A673 (cell line): ENCODE measurements around the gene DNAH12.
"Not testable (repeated sequence)": the region's sequence is repeated elsewhere in the genome, so short reads cannot be mapped to it uniquely, and the experiment has no call there.

Experiments used
- CTCF ChIP-seq: fragments of 300-800, 200-600 bp; sonication (generic); conservative IDR thresholded peaks from 2 replicates; pipeline ENCODE4 v1.5.1; 2017; ENCODE audit warnings: low read depth, mild to moderate bottlenecking, antibody characterized with exemption, low read length, moderate library complexity, mixed read lengths
- EZH2 ChIP-seq: fragments of 200-600 bp; sonication (generic); IDR thresholded peaks from 2 replicates; pipeline ENCODE4 v1.6.1; 2017; ENCODE audit warnings: borderline replicate concordance, low read depth, mild to moderate bottlenecking, mixed read lengths, antibody characterized with exemption, low read length; ENCODE audit not compliant: poor library complexity, severe bottlenecking

GRCh38 chr3:57448489-57448888 lies 95.7 kb downstream of the DNAH12 start:
- not testable (repeated sequence) for TF ChIP-seq CTCF, EZH2
